Heart right ventricle (tissue), 16 donors: ENCODE measurements around the gene TAF10. TPM values are rescaled to one million over a fixed set of nuclear protein-coding genes. Genes with fewer than 3 reads are reported as not detected.

Experiments
- ATAC-seq, 8 donors: fragments of 200-7000 bp; cut with Tn5 transposase; one replicate each; pipeline ENCODE4 v1.9.1; 2020; ENCODE audit warnings: mild to moderate bottlenecking in 8 of 8, moderate library complexity in 8 of 8, moderate number of reproducible peaks in 1 of 8
- DNase-seq, 2 donors: peaks; one replicate each; pipeline ENCODE4 v3.0.0-alpha.2; 2020
- H3K27ac ChIP-seq, 10 donors: fragments of 200-600 bp; sonication (generic) in 2 of 10; one replicate each; pipeline versions ENCODE4 v1.5.0 to v1.8.0; 2020 to 2022; ENCODE audit warnings: mild to moderate bottlenecking in 3 of 10
- H3K27me3 ChIP-seq, 7 donors: fragments of 200-600 bp; one replicate each; pipeline ENCODE4 v1.8.0; 2021 to 2022; ENCODE audit warnings: mild to moderate bottlenecking in 2 of 7
- H3K36me3 ChIP-seq, 9 donors: fragments of 200-600 bp; sonication (generic) in 1 of 9; one replicate each; pipeline versions ENCODE4 v1.5.0 to v1.8.0; 2020 to 2022; ENCODE audit warnings: mild to moderate bottlenecking in 2 of 9
- H3K4me1 ChIP-seq, 9 donors: fragments of 200-600 bp; sonication (generic) in 1 of 9; one replicate each; pipeline versions ENCODE4 v1.5.0 to v1.8.0; 2020 to 2022; ENCODE audit warnings: mild to moderate bottlenecking in 4 of 9
- H3K4me3 ChIP-seq, 10 donors: fragments of 200-600 bp; sonication (generic) in 2 of 10; one replicate each; pipeline versions ENCODE4 v1.5.0 to v1.8.0; 2020 to 2022; ENCODE audit warnings: mild to moderate bottlenecking in 7 of 10, moderate library complexity in 2 of 10
- H3K9me3 ChIP-seq, 11 donors: fragments of 200-600 bp in 10 of 11; sonication (generic) in 2 of 11; one replicate each; pipeline versions ENCODE4 v1.5.0 to v1.8.0; 2013 to 2022; ENCODE audit warnings: mild to moderate bottlenecking in 2 of 11, control low read depth in 1 of 11, moderate library complexity in 1 of 11
- WGBS, 2 donors: extraction: QIAGEN DNeasy Blood & Tissue Kit; methylation state at CpG; one replicate each; pipeline ENCODE4 v1.1.7; 2013; ENCODE audit warnings: inconsistent platforms in 1 of 2; 5-methylcytosine and 5-hydroxymethylcytosine counted together
- intact Hi-C, 10 donors: fragments of 100-400 bp; cut with DNase I; formaldehyde crosslinking; loops; one replicate each; pipeline versions ENCODE4 v1.11.1 to v1.14.2; 2022
- polyA plus RNA-seq, 2 donors: library from polyadenylated mRNA; stranded (reverse); fragments of 200-250 nt; gene quantifications; one replicate each; pipeline ENCODE4 v1.2.3, GENCODE V29; 2013
- total RNA-seq, 10 donors: library from RNA; stranded (reverse); fragmentation: NEBNext Ultra II Directional in 3 of 10; extraction: Animal tissue kit (Norgen Biotek cat#: 25700) in 3 of 10; gene quantifications; one replicate each; pipeline versions ENCODE4 v1.2.1 to v1.2.4, GENCODE V29; 2021 to 2023
- TF ChIP-seq, protein P1 (sequence below), 9 donors: fragments of 200-600 bp; sonication (generic) in 2 of 9; IDR thresholded peaks; one replicate each; pipeline versions ENCODE4 v1.5.0 to v1.8.0; 2021 to 2022; ENCODE audit warnings: antibody characterized with exemption in 9 of 9, mild to moderate bottlenecking in 5 of 9, moderate library complexity in 1 of 9
- donor health status: Arrhythmogenic right ventricular cardiomyopathy.
- donor health status: ischemic (EF 13 %, LVEDD 7.1; RV severe dilation, severe dysfunction).
- donor health status: healthy with polysubstance abuse.
- donor health status: DM: no; HTN: yes; CAD: no.
- donor health status: DM: no; HTN: no; CAD: no.
- donor health status: ischemic (EF 25% LVEDD 6.9; RV normal size, moderate dysfunction).
- donor health status: ischemic (EF 25% LVEDD 5.7; RV mildly dilated, moderate dysfunction).
- donor health status: healthy.
- donor health status: DM: yes; HTN: yes; CAD: no.
- donor health status: Ischemic cardiomyopathy.
- donor health status: ischemic (EF 35%, LVEDD 5.7; RV mildly dilated, moderate dysfunction).
- donor health status: nonischemic (EF 11% LVEDD 7.7; RV severe dilation, severe dysfunction).
- donor health status: DM: yes; HTN: yes; CAD: no.
- donor health status: PGD.
- donor health status: ischemic (EF 29% LVEDD 5.4; RV normal size, mild dysfunction).
- donor health status: nonischemic (EF 23%, LVEDD 6.1; RV moderate dilation, normal function).

The TAF10 gene
- total and polyA plus RNA-seq, 12 donors, result 78.0 to 254 (median 90.5) TPM

DNA sequence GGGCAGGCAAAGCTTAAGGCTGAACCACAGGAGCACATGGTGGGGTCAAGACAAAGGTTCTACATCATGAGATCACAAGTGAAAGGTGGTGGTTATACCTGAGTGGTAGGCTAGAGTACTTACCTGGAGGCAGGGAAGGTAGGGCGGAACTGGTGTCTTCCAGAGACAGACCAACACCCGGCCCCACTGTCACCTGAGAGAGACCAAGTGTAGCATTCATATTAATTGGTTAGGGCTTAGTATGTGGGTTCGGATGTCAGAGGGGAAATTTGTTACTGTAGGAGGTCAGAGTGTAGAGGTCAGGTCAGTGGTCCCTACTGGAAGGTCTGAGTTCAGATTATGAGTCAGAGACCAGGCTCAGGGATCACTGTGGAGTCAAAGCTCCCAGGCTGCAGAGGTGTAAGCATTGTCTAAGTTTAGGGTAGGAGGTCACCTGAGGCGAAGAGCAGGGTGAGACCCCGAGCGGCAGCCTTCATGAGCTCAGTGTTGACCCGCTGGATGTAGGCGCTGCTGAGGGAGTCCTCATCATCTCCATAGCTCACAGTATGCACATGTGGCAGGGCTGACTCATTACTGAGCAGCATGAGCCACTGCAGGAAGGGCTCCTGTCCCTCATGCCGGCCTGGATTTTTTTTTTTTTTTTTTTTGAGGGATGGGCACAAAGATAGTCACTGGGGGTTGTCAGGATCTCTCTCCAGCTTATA, 4.0 kb upstream of the TAF10 start:
- no peaks in the 10 kb centered on the region for H3K9me3 ChIP-seq
- ATAC-seq, result no peak
- no peak overlapping the region for H3K4me3 ChIP-seq
- 97 to 98% methylated on average over 9 of the region's 9 CpGs for WGBS, 2 donors
- intact Hi-C loops, result loop anchor here in 2 of 10 donors (5.0 to 10.0 kb wide), 2 partner anchors 59 to 66 kb away; partner anchors contain the start of gene MRPL17 (in 1 of the 2)
- no peak for DNase-seq
- H3K27ac ChIP-seq, result no peak overlapping the region
- H3K36me3 ChIP-seq, result peaks cover 0 to 46% (median 10%) of the 10 kb centered on the region in 9 donors
- H3K27me3 ChIP-seq, result no peaks in the 10 kb centered on the region
- TF ChIP-seq, protein P1, sequence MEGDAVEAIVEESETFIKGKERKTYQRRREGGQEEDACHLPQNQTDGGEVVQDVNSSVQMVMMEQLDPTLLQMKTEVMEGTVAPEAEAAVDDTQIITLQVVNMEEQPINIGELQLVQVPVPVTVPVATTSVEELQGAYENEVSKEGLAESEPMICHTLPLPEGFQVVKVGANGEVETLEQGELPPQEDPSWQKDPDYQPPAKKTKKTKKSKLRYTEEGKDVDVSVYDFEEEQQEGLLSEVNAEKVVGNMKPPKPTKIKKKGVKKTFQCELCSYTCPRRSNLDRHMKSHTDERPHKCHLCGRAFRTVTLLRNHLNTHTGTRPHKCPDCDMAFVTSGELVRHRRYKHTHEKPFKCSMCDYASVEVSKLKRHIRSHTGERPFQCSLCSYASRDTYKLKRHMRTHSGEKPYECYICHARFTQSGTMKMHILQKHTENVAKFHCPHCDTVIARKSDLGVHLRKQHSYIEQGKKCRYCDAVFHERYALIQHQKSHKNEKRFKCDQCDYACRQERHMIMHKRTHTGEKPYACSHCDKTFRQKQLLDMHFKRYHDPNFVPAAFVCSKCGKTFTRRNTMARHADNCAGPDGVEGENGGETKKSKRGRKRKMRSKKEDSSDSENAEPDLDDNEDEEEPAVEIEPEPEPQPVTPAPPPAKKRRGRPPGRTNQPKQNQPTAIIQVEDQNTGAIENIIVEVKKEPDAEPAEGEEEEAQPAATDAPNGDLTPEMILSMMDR (IDR thresholded peaks at IDR 0.05), result no peak
- H3K4me1 ChIP-seq, result peaks cover 10 to 60% (median 37%) of the 10 kb centered on the region in 9 donors

DNA sequence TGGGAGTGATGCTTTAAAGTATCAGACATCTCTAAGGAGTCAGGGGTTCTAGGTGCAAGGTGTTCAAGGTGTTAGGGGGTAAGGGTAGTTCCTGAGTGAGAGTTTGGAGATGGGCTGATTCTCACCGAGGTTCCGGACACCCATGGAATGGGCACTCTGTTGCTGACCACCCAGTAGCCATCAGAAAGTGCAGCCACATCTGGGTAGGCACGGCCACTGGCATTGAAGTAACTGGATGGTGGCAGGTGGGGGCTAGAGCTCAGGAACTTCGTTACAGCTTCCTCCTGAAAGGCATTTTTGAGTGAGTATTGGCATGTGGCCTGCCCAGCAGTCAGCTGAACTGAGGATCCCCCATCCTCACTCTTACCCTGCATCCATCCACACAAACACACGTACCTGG, 3.0 kb upstream of the TAF10 start:
- Histone ChIP-seq H3K27me3 (no peaks in the 10 kb centered on the region), H3K9me3 (no peaks in the 10 kb centered on the region), H3K27ac (no peak overlapping the region), H3K36me3 (peaks cover 0 to 56% (median 20%) of the 10 kb centered on the region in 9 donors), H3K4me1 (peaks cover 10 to 60% (median 46%) of the 10 kb centered on the region in 9 donors), H3K4me3 (no peak overlapping the region)
- DNase-seq, result no peak
- no peak for ATAC-seq
- intact Hi-C loops, result loop anchor here in 2 of 10 donors (5.0 to 10.0 kb wide), 2 partner anchors 60 to 67 kb away; partner anchors contain the start of gene MRPL17 (in 1 of the 2)
- 92 to 94% methylated on average over 5 of the region's 5 CpGs for WGBS, 2 donors
- TF ChIP-seq, protein P1 (IDR thresholded peaks at IDR 0.05), result no peak

DNA sequence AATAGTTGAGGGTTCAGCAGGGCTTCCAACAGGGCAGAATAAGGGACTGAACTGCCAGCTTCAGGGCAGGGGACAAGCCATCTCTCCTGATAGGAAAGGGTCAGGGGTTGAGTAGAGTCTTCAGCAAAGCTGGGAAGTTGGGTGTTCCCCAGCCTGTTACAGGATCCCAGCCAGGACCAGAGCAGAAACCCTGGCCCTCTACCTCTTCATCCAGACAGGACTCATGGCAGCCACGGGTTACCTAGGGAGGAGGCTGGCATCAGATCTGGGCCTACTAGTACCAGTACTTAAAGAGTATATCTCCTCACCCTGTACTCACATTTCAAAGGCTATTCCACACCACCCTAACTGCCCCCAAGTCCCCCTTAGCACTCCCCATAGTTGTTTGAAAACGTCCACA, 2.4 kb upstream of the TAF10 start:
- 94 to 96% methylated on average over 2 of the region's 2 CpGs for WGBS, 2 donors
- TF ChIP-seq, protein P1 (IDR thresholded peaks at IDR 0.05), result no peak
- Histone ChIP-seq H3K27me3 (no peaks in the 10 kb centered on the region), H3K9me3 (no peaks in the 10 kb centered on the region), H3K4me3 (no peak overlapping the region), H3K4me1 (peaks cover 10 to 60% (median 41%) of the 10 kb centered on the region in 9 donors), H3K27ac (no peak overlapping the region), H3K36me3 (peaks cover 2 to 62% (median 26%) of the 10 kb centered on the region in 9 donors)
- intact Hi-C loops, result loop anchor here in 3 of 10 donors (5.0 to 10.0 kb wide), 3 partner anchors 38 to 60 kb away; no protein-coding TSS in a partner anchor
- no peak for ATAC-seq
- no peak for DNase-seq

DNA sequence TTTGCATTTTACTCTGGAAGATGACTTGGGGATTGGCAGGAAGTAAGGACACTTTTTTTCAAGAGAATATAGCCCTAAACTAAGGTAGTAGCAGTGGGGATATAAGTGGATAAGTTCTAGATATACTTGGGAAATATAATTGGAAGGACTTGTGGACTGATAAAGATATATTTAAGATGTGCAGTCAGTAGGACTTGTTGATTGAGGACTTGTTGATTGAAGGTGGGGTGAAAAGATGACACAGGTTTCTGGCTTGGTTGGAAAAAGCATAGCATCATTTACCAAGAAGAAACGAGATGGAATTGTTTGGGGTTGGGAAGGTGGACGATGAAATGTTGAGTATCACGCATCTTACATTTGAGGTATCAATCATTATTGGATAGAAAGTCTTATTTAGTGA, 1.5 kb upstream of the TAF10 start:
- no peaks in the 10 kb centered on the region for H3K9me3 ChIP-seq
- WGBS, 2 donors, result 95 to 96% methylated on average over 3 of the region's 3 CpGs
- no peak for ATAC-seq
- peaks cover 8 to 64% (median 36%) of the 10 kb centered on the region in 9 donors for H3K4me1 ChIP-seq
- no peak for DNase-seq
- TF ChIP-seq, protein P1 (IDR thresholded peaks at IDR 0.05), result no peak
- no peak overlapping the region for H3K4me3 ChIP-seq
- intact Hi-C loops, result loop anchor here in 4 of 10 donors (2.0 to 10.0 kb wide), 4 partner anchors 39 to 69 kb away; partner anchors contain the start of gene MRPL17 (in 2 of the 4)
- H3K36me3 ChIP-seq, result peaks cover 3 to 71% (median 35%) of the 10 kb centered on the region in 9 donors
- H3K27ac ChIP-seq, result peak overlapping the region in 9 of 10 donors; percentile 94 to 100 (median 98)
- no peaks in the 10 kb centered on the region for H3K27me3 ChIP-seq
